Stimulated activated CD8-positive, alpha-beta memory T cell treated with anti-CD3 and anti-CD28 coated beads, Interleukin-2, amount 100 ng/mL, for 48 hours (primary cell): ENCODE data around the gene PGPEP1.

Experiments
- DNase-seq, 2 donors: peaks; one replicate each; pipeline ENCODE4 v3.0.0-alpha.2; 2020; ENCODE audit warnings: low read depth in 2 of 2

The PGPEP1 gene, protein sequence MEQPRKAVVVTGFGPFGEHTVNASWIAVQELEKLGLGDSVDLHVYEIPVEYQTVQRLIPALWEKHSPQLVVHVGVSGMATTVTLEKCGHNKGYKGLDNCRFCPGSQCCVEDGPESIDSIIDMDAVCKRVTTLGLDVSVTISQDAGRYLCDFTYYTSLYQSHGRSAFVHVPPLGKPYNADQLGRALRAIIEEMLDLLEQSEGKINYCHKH

DNA sequence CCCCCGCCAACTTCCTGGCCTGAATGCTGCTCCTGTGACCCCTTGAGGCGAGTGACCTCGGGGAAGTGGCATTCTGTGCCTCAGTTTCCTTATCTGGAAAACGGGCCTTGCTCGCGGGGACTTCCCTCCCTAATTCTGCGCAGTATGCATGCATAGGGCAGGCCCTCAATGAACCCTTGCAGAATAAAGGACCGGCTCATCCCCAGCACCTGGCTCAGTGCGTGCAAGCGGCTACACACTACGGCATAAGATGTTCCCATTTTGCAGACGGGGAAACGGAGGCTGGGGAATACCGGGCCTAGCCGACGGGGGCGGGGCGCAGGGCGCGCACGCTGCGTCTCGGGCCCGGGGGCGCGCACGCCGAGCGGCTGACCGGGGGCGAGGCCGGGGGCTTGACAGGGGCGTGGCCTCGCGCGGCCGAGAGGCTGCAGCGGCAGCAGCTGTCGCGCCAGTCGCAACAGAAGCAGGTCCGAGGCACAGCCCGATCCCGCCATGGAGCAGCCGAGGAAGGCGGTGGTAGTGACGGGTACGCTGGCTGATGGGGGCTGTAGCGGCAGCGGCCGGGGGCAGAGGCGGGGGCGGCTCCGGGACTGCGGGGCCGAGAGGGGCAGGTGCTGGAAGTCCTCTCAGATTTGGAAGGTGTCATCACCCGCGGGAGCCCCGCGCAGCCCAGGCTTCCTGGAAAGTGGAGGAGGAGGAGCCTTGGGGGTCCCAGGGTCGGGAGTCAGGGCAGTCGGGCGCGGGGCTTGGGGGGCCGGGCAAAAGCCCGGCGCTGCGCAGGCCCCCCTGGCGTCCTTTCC is at the start of gene PGPEP1:
PGPEP1 (plus strand) TSS at position 409 of the 800 bp plus-strand sequence; CDS start at position 493, 84 bp downstream.
- peak; percentile 64 to 68 for DNase-seq

DNA sequence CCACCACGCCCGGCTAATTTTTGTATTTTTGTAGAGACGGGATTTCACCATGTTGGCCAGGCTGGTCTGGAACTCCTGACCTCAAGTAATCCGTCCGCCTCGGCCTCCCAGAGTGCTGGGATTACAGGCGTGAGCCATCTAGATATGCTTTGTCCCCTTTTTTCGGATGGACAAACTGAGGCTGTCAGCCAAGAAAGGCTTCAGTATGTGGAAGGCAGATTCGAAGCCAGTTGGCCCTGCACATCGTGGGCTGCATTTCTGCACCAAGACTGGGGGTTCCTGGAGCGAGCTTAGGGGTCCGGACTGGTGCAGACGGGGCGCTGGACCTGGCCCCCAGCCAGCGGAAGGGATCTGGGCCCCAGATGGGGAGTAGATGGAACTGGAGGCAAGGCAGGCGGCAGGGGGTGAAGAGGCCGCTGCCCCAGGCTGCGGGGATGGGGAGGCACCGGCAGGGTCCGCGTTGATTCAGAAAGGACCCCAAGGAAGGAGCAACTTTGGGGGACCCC is 49.3 kb upstream of the PGPEP1 start:
- no peak for DNase-seq

DNA sequence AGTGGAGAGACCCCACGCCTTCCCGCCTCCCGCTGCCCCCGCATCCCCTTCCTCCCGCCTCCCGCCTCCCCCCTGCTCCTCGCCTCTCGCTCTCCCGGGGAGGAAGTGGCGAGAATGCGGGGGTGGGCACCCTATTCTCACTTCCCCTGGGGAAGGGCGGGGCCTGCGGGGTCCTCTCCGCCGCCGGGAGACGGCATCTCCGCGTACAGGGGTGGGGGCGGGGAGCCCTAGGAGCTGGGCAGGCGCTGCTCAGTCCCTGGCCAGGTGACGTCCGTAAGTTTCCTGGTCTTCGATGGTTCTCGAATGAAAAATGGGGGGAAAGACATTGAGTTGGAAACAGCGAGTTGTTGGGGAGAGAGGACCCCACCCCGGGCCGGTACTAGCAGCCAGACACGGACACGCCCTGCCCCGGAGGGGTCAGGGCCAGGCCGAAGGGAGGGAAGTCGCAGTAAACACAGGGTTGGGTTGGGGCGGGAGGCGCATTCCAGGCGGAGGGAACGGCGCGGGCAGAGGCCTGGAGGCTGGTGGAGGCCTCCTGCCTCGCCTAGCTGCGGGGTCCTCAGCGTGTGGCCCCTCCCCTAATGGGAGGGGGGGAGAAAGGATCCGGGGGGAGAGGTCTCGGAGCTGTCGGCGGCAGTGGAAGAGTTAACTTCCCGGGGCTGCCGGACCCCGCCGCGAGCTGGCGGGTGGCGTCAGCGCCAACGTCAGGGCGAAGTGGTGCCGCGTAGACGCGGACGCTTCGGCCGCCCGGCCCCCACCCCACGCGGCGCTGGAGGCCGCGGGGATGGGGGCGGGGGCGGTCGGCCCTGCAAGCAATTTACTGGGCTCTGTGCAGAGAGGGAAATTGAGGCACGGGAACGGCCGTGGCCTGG is 48.6 kb upstream of the PGPEP1 start:
- DNase-seq, result peak; percentile 89 to 92

DNA sequence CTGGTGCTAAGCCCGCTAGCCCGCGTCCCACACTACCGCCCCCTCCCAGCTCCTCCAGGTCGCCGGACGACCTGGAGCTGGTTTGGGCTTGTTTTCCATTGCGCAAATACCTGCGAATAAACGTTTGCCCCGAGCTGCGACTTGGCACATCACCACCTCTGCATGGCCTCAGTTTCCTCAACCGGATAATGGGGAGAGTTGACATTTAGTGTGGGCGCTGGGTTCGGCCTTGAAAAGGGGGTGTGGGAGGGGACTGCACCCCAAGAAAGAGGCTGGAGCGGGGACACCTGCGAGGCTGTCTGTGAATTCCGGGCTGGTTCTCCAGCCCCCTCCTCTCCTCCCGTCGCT is 48.0 kb upstream of the PGPEP1 start:
- DNase-seq, result no peak

DNA sequence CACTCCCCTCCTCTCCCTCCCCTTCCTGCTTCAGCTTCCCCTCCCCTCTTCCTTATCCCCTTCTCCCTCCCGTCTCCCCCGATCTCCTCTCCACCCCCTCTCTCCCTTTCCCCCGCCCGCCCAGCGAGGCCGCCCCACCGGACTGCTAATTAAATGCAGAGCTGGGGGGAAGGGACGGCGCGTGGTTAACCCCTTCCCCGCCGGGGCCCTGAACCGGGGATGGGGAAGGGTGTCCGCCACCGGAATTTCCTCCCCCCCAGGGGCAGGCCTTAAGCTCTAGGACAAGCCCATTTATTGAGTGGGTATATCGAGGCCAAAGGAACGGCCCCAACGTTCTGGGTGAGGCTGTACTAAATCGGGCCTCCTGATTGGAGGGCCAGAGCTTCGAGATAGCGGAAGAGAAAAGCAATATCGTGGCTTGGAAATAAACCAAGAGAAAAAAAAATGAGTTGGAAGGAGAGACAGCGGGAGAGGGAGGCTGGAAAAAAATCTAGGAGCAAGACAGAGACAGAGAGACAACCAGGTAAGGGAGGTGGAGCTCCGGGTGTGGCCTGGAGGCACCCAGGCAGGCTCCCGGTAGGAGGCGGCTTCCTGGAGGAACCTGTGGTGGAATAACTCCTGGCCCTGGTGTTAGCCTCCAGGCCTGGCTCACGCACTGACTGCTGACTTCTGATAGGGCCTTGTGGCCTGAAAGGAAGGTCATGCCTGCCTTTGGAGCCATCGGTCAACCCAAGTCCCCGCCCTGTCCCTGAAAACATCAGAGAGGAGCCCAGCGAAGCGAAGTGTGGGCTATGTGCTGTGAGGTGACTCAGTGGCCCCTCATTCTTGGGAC is 47.4 kb upstream of the PGPEP1 start:
- DNase-seq, result peak in 1 of 2 donors; percentile 71

DNA sequence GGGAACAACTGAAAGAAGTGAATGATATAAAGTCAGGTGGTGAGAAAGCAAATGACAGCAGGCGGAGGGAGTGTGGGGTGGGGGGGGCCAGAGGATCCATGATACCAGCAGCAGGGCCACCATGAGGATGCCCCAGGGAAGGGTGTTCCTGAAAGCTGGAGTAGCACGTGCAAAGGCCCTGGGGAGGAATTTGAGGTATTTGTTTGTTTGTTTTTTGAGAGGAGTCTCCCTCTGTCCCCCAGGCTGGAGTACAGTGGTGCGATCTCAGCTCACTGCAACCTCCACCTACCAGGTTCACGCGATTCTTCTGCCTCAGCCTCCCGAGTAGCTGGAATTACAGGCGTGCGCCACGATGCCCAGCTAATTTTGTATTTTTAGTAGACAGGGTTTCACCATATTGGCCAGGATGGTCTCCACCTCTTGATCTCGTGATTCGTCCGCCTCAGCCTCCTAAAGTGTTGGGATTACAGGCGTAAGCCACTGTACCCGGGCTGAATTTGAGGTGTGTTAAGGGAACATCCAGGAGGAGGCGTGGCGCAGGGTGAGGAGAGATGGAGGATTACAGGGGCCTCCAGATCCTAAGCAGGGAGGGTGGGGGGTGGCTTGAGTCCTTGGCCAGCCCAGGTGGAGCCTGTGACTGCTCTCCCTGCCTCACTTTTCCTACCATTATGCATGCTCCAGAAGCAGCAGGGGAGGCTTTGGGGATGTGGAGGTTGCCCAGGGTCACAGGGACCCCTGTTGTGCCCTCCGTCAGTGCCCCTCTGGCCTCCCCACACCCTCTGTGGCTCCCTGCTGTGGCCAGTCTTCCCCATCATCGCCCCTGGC is 46.5 kb upstream of the PGPEP1 start:
- DNase-seq, result no peak

DNA sequence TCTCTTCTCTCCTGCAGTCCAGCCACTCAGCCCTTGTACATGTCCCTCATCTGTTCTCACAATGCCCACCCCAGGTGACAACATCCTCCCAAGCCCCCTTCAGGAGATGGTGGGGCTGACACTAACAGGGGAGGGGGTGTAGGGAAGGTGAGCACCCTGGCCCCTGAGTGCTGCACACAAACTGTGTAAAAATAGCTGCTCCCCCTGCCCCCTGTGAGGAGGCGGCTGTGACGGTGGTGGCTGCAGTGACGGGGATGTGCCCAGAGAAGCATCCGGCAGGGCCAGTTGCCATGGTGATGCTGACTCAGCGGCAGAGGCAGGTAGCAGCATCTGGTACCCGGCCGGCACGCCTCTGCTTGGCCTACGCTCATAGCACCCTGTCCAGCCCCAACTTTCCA is 45.9 kb upstream of the PGPEP1 start:
- peak; percentile 88 to 89 for DNase-seq

DNA sequence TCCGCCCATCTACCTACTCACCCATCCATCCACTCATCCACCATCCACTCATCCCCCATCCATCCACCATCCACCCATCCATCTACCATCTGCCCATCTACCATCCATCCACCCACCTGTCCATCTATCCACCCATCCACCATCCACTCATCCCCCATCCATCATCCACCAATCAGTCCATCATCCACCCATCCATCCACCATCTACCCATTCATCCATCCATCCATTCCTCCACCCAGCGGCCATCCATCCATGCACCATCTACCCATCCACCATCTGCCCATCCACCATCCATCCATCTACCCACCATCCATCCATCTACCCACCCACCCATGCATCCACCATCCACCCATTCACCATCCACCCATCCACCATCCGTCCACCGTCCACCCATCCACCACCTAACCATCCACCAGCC is 45.4 kb upstream of the PGPEP1 start:
- no peak for DNase-seq

DNA sequence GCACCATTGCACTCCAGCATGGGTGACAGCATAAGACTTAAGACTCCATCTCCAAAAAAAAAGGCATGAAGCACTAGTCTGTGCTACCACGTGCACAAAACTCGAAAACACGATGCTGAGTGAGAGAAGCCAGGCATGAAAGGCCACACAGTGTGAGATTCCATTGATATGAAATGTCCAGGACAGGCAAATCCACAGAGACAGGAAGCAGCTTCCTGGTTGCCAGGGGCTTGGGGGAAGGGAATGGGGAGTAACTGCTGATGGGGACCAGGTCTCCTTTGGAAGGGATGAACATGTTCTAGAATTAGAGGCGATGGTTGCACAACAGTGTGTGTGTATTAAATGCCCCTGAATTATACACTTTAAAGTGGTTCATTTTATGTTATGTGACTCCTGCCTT is 43.1 kb upstream of the PGPEP1 start:
- DNase-seq, result no peak

DNA sequence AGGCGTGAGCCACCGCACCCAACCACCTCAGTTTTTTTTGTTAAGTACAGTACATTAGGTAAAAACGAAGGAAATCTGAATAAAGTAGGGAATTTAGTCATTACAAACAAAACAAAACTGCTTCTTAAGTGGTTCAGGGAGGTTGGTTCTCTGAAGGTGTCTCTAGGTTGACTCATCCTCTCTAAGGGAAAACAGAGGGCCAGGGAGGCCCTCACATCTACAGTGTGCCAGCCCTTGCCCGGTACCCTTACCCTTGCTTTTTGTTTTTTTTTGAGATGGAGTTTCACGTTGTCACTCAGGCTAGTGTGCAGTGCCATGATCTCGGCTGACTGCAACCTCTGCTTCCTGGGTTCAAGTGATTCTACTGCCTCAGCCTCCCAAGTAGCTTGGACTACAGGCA is 41.8 kb upstream of the PGPEP1 start:
- no peak for DNase-seq

DNA sequence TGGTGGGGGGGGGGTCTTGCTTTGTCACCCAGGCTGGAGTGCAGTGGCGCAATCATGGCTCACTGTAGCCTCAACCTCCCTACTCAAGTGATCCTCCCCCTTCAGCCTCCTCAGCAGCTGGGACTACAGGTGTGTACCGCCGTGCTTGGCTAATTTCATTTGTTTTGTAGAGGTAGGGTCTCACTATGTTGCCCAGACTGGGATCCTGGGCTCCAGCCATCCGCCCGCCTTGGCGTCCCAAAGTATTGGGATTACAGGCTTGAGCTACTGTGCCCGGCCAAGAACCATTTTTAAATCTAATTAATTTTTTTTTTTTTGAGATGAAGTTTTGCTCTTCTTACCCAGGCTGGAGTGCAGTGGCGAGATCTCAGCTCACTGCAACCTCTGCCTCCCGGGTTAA is 40.7 kb upstream of the PGPEP1 start:
- DNase-seq, result no peak

DNA sequence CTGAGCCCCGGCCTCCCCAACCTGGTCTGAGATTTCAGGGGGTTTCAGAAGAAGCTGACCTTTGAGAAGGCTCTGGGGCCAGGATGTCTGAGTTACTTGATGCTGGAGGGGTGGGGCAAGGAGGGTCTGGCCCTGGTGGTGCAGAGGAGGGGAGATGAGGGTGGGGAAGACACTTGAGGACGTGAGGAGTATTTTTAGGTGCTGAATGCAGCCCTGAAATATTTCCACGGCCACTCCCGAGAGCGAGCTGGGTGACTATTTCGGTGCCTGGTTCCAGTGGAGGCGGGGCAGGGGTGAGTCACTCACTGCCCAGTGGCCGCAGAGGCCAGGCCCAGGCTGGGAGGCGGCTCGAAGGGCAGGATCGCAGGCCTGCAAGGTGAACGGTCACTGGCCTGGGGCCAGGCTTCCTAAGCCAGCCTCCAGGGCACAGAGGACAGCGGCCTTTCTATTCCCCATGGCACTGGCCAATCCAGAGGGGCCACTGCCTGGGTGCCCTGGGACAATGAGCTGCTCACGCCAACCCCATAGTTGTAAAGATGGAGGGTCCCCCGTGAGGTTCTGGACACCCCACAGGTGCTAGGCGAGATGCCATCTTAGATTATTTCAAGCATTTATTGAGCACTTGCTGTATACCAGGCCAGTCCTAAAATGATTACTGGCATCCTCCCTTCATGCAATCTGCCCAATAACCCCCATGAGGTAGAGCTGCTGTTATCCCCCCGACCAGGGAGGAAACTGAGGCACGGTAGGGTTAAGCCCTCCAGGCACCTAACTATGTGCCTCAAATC is 39.3 kb upstream of the PGPEP1 start:
- DNase-seq, result no peak

DNA sequence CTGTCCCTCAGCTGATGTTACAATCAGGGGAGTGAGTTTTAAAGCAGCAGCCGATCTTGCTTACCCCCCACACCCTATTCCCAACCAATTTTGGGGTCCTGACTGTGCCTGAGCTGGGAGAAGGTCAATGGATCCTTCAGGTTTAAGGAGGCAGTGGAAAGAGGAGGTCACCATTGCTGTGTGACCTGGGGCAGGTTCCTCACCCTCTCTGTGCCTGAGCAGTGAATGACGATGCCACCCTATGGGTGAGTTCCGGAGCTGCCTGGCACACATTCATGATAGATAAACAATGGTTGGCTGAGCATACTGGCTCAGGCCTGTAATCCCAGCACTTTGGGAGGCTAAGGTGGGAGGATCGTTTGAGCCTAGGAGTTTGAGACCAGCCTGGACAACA is 38.7 kb upstream of the PGPEP1 start:
- no peak for DNase-seq

DNA sequence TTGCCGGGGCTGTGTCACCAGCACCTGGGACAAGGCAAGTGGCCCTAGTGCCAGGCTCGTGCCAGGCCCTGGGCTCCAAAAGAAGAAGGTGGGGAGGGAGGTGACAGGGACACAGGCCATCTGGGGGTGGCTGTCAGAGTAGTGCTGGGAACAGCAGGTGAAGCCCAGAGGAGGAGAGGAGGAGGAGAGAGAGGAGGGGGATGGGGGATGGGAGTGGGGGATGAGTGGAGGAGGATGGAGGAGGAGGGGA is 36.3 kb upstream of the PGPEP1 start:
- no peak for DNase-seq

DNA sequence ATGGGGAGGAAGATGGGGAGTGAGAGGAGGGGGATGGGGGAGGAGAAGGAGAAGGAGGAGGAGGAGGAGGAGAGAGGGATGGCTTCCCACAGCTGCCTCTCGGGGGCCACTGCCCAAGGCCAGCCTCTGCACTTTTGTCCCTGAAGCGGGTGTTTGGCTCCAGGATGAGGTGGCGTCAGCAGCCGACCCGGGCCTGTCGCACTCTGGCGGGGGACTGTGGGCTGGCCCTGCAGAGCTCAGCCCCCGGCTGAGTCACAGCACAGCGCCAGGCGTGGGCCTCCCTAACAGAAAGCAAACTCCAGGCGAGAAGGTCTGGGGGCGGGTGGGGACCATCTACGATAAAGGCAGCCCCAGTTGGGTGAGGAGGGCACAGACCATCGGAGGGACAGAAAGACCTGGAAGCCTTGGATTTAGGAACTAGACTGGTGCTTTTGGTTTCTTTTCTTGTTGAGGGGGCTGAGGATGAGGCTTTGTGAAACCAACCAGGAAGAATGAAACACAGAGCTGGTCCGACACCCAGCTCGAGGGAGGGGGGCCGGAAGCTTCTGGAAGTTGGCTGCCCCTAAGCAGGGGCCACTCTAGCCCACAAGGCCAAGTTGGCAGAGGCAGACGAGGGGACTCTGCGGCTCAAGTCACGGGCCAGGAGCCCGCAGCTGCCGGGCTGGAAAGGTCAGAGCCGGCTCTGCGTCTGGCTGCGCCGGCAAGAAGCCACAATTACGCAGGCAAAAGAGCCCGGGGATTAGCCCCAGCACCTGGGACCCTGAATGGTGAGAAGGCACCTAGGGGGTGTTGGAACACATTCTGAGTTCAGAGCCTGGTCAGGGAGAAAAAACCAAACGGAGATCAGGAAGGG is 35.7 kb upstream of the PGPEP1 start:
- peak; percentile 78 to 85 for DNase-seq

DNA sequence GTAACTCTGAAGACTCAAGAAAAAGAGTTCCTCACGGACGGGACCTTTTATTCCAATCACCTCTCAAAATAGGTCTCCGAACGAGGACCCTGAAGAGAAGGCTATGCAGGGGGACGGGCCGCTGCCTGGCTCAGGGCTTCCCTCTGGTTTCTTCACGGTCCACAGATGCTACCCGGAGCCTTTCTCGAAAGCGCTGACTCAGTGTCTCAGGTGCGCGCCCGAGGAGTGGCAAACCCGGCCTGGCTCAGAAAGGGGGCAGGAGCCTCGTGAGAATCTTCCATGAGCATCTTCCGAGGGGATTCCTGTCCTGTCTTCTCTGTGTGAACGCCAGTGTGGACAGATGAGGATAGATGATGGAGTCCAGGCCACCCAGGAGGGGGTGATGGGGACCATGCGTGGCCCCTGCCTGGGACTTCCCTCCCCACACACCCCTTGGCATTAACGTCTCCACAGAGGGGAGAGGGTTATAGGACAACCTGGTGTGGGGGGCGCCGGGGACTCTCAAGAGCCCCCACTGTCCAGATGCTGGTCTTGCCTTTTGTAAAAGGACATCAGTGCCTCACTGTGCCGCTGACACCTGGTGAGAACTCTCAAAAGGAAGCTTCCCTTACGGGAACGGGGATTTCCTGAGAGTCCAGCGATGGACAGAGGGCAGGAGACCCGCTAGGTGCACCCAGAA is 34.0 kb upstream of the PGPEP1 start:
- DNase-seq, result no peak

DNA sequence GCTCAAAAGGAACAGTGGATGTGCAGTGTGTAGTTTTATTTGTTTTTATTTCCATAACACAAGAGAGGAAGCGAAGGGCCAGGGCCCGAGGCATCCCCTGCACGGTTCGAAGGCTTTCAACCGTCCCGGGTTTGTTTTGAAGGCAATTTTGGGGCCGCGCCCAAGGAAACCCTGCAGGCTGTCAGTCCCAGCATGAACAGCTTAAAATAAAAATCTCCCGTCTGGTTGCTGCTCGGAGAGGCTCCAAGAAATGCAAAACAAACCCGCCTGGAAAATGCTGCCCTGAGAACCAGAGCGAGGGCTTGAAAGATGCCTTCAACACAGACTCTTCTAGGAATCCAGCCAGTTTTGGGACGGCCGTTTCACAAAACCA is 33.5 kb upstream of the PGPEP1 start:
- no peak for DNase-seq

DNA sequence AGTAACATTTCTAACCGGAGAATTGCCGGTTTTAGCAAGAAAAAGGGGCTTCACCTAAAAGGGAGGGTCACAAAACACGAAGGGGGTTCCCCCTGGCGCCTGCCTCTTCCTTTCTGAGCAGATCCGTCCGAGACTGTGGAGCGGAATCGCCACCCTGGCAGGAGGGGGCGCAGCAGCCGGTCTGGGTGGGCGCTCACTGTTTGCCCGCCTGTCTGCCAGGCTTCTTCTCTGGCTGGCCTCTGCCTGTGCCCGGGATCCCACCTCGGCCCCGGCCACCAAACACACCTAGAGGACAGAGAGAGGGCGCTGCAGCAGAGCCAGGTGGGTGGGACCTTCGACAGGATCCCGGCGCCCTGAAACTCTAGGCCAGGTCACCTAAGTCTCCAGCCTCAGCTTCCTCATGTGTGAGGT is 33.1 kb upstream of the PGPEP1 start:
- DNase-seq, result no peak
